RWPE2 (cell line): ENCODE measurements around the gene RELN.

ENCODE experiments used
- ATAC-seq: fragments of 200-7000 bp; cut with Tn5 transposase; 3 replicates; pipeline ENCODE4 v1.9.1; 2021; ENCODE audit warnings: low read depth
- DNase-seq: peaks from one replicate; pipeline ENCODE4 v3.0.0-alpha.2; 2020; ENCODE audit warnings: low spot score
- H3K27ac ChIP-seq: fragments of 450-650 bp; 2 replicates; pipeline ENCODE4 v1.5.1; 2017; ENCODE audit warnings: mild to moderate bottlenecking; ENCODE audit not compliant: poor library complexity, severe bottlenecking
- H3K27me3 ChIP-seq: fragments of 250-450 bp; sonication (Bioruptor Pico); 2 replicates; pipeline ENCODE4 v1.5.1; 2021; ENCODE audit warnings: mild to moderate bottlenecking, moderate library complexity; ENCODE audit not compliant: insufficient read depth, poor library complexity, severe bottlenecking
- H3K36me3 ChIP-seq: fragments of 250-450 bp; sonication (Bioruptor Pico); 2 replicates; pipeline ENCODE4 v1.5.1; 2020; ENCODE audit warnings: low read depth, mild to moderate bottlenecking, moderate library complexity
- H3K4me1 ChIP-seq: fragments of 250-450 bp; sonication (Bioruptor Pico); 2 replicates; pipeline ENCODE4 v1.5.1; 2021; ENCODE audit warnings: mild to moderate bottlenecking, moderate library complexity; ENCODE audit not compliant: insufficient read depth, poor library complexity, severe bottlenecking
- H3K4me3 ChIP-seq: fragments of 250-450 bp; sonication (Bioruptor Pico); 2 replicates; pipeline ENCODE4 v1.5.1; 2021; ENCODE audit warnings: mild to moderate bottlenecking, moderate library complexity; ENCODE audit not compliant: severe bottlenecking
- H3K9me3 ChIP-seq: fragments of 250-450 bp; sonication (Bioruptor Pico); 2 replicates; pipeline ENCODE4 v1.5.1; 2021; ENCODE audit warnings: mild to moderate bottlenecking, moderate library complexity; ENCODE audit not compliant: severe bottlenecking
- CTCF ChIP-seq: fragments of 450-650 bp; IDR thresholded peaks from one replicate; pipeline ENCODE4 v1.5.1; 2017; ENCODE audit warnings: mild to moderate bottlenecking, moderate library complexity; ENCODE audit not compliant: poor library complexity, severe bottlenecking

The RELN gene

GRCh38 chr7:103805346-103805745 is 184.1 kb downstream of the RELN start:
- ATAC-seq, result no peak
- TF ChIP-seq CTCF, result no peak

DNA sequence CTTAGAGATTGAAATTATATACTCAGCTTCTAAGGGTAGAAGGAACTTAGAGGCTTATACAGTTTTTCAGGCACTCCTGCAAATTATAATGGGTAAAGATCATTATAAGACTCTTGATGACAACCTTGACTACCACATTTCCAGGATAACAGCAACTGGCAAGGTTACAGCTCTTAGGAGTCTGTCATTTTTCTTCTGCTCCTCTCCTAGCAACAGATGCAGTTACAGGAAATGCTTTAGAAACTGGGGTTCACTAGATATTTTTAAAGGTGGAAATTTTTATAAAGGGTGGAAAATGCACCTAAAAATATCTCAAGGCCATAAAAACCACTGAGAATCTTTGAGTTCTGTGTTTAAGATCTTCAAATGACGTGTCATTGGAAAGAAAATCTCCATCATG is 185.8 kb downstream of the RELN start:
- no peaks in the 10 kb centered on the region for H3K27me3 ChIP-seq
- no peaks in the 10 kb centered on the region for H3K36me3 ChIP-seq
- no peaks in the 10 kb centered on the region for H3K4me1 ChIP-seq
- ATAC-seq (no peak), DNase-seq (no peak)
- no peak overlapping the region for H3K27ac ChIP-seq
- no peak for TF ChIP-seq CTCF
- H3K4me3 ChIP-seq, result no peak overlapping the region
- H3K9me3 ChIP-seq, result no peaks in the 10 kb centered on the region

More at GRCh38 chr7:103805346-103805745, 184.1 kb downstream of the RELN start:
- Histone ChIP-seq H3K9me3 (no peaks in the 10 kb centered on the region), H3K4me1 (no peaks in the 10 kb centered on the region), H3K27me3 (no peaks in the 10 kb centered on the region), H3K27ac (no peak overlapping the region), H3K4me3 (no peak overlapping the region), H3K36me3 (no peaks in the 10 kb centered on the region)
- DNase-seq, result no peak

- no peak for TF ChIP-seq CTCF
- Histone ChIP-seq H3K27ac (no peak overlapping the region), H3K4me1 (no peaks in the 10 kb centered on the region), H3K36me3 (no peaks in the 10 kb centered on the region), H3K4me3 (no peak overlapping the region), H3K27me3 (no peaks in the 10 kb centered on the region), H3K9me3 (no peaks in the 10 kb centered on the region)
- ATAC-seq, result no peak
- DNase-seq, result no peak
Measured at GRCh38 chr7:103799298-103799697, 190.2 kb downstream of the RELN start.

- no peak overlapping the region for H3K27ac ChIP-seq
Measured at GRCh38 chr7:103797647-103798307, 191.7 kb downstream of the RELN start.

More at GRCh38 chr7:103797647-103798307, 191.7 kb downstream of the RELN start:
- DNase-seq (no peak), ATAC-seq (no peak)
- no peaks in the 10 kb centered on the region for H3K4me1 ChIP-seq
- no peaks in the 10 kb centered on the region for H3K27me3 ChIP-seq
- no peak overlapping the region for H3K4me3 ChIP-seq
- no peaks in the 10 kb centered on the region for H3K9me3 ChIP-seq
- no peak for TF ChIP-seq CTCF
- H3K36me3 ChIP-seq, result no peaks in the 10 kb centered on the region
